GM20431 (cell line): ENCODE results near the gene GSN.

Experiments
- in situ Hi-C: fragments of 300-500 bp; cut with MseI, MboI; formaldehyde crosslinking; loops from one replicate; pipeline ENCODE4 v1.15.0; 2020; ENCODE audit warnings: low sequenced_read_pairs; ENCODE audit not compliant: unreplicated experiment

GSN gene

GRCh38 chr9:121362813-121363621 is 95.1 kb downstream of the GSN start:
- in situ Hi-C loops: no loop called here

DNA sequence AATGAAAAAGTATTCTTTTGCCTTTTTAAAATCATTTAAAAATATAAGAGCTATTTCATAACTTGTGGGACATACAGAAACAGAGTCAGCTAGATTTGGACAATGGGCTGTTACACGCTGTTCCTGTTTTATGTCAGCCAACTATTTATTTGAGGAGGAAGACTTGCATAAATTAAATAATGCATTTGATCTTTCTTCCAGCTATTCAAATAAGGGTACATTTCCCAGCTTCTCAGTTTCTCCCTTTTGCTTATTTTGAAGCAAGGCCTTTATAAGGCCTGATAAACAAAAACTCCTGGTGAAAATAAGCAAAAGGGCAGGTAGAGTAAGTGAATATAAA is 95.6 kb downstream of the GSN start:
- in situ Hi-C loops: no loop called here

- in situ Hi-C loops: no loop called here
Measured at GRCh38 chr9:121364077-121364476, 96.1 kb downstream of the GSN start.

- in situ Hi-C loops: no loop called here
Measured at GRCh38 chr9:121364886-121365285, 96.9 kb downstream of the GSN start.

DNA sequence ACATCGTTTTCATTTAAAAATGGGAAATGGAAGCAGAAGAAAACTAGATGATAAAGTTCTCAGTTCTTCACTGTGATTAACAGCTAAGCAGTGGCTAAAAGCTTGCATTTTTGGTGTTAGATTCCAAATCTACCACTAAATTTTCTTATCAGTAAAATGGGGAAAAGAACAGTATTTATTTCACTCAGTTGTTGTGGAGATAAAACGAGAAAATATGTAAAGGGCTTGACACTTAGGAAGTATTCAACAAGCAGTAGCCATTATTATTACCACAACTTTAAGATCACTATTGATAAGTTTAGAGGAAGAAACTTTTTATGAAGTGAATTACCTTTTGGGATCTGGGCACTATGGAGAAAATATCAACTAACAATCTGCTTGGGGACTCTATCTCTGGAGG is 97.6 kb downstream of the GSN start:
- in situ Hi-C loops: no loop called here

GRCh38 chr9:121366611-121367192 is 98.7 kb downstream of the GSN start:
- in situ Hi-C loops: no loop called here

GRCh38 chr9:121367306-121368137 is 99.6 kb downstream of the GSN start:
- in situ Hi-C loops: no loop called here

- in situ Hi-C loops: no loop called here
Measured at GRCh38 chr9:121368138-121368522, 100.2 kb downstream of the GSN start.

DNA sequence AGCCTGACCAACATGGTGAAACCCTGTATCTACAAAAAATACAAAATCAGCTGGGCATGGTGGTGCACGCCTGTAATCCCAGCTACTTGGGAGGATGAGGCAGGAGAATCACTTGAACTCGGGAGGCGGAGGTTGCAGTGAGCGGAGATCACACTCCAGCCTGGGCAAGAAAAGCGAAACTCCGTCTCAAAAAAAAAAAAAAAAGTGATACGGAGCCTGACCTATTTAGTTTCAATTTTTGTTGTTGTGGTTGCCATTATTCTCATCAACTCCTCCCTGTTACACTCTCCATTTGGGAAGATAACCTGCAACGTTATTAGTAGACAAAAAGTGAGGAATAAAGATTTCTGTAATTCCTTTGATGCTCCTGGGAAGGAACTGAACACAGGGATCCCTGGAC is 100.8 kb downstream of the GSN start:
- in situ Hi-C loops: no loop called here

- in situ Hi-C loops: no loop called here
Measured at GRCh38 chr9:121369595-121370265, 101.8 kb downstream of the GSN start, which contains the start of gene STOM. Gene STOM (minus strand): TSS chr9:121370250. CDS start chr9:121370187, 63 bp downstream.

- in situ Hi-C loops: no loop called here
Measured at GRCh38 chr9:121371495-121372061, 103.6 kb downstream of the GSN start.

DNA sequence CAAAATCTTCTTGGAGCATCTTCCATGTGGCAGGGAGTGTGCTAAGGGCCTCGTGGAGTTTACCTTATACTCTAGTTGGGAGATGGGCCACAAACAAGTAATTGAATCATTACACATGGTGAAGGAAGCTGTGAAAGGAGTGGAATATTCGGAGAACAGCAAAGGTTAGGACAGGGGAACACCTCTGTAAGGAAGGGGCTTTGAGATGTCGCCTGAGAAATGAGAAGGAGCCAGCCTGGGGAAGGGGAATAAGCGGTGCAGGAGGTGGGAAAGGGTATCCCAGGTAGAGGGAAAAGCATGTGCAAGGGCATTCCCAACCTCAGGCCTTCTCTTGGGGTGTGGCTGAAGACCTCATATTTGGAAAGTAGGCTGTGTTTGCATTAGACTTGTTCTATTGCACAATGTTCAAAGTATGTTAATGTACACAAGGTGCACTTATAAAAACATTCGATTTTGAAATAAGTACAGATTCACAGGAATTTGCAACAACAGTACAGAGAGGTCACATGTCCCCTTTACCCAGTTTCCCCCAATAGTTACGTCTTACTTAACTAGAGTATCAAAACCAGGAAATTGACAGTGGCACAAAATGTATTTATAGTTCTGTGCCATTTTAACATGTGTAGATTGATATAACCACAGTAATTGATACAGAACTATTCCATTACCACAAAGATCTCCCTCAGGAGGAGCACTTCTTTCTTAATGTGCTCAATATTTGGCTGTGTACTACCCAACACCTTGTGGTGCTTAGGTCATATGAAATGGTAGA is 104.5 kb downstream of the GSN start:
- in situ Hi-C loops: no loop called here

DNA sequence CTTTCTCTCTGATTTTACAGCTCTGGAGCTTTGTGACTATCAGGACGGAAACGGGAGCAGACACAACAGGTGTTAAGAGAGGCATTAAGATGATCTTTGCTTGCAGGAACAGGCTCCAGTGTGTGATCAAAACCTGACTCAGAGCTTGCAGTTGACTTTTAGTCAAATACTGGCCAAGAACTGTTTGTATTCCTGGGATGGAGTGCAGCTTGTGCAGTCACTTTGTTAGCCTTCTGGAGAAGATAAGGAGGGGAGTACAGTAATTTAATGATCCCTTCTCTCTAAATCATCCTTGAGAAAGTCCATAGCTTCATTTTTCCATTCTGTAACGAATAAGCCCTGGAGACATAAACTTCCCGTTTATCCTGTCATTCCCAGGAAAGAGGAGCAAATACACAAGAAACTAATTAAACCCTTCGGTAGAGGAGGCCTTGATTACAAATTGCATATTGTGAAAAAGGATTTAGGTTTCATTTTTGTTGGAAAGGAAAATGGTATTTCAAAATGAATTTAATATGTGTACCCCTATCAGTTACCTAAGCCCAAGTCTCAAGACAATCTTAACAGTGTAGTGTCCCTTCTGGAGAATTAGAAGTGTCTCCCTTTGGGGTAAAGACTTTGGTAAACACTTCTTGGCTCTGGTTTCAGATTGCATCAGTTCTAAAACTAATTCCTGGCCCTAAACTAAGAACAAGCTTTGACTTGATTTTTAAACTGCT is 105.2 kb downstream of the GSN start:
- in situ Hi-C loops: no loop called here

DNA sequence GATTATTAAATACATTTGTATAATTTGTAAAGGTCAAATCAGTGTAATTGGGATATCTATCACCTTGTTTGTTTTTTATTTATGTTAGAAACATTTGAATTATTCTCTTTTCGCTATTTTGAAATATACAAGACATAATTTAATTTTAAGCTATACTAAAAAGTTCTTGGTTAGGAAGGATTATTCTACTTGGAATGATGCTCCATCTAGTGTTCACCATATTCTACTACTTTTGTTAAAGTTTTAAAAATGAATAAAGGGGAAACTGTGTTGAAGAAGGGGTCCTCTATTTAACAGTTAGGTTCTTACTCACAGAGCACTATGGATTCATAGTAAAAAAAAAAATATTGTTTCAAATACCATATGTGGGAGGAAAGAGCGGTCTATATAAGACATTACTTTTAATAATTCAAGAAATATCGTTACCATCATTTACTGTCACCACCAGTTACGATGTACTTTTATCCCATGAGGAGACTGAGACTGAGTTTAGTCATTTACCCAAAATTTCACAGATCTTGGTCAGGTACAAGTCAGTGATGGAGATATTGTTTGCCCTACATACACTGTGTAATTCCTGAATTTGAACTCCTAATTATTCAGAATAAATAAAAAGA is 108.4 kb downstream of the GSN start:
- in situ Hi-C loops: loop anchor here (25.0 kb wide), 1 partner anchor 139 kb away; no protein-coding TSS in a partner anchor

GRCh38 chr9:121380846-121381245 is 112.9 kb downstream of the GSN start:
- in situ Hi-C loops: loop anchor here (25.0 kb wide), 1 partner anchor 144 kb away; no protein-coding TSS in a partner anchor
